GM19023 (cell line): Measurements from ENCODE around the gene HAUS7.
A peak's percentile ranks its signal among the peaks of the same experiment; 100 is the strongest.
"Not testable (repeated sequence)": the region's sequence is repeated elsewhere in the genome, so short reads cannot be mapped to it uniquely, and the experiment has no call there.

Experiments used
- ATAC-seq: cut with Tn5 transposase; IDR thresholded peaks from one replicate; pipeline ENCODE4 v1.9.1; 2021; ENCODE audit warnings: mild to moderate bottlenecking, moderate library complexity; ENCODE audit not compliant: unreplicated experiment

Gene HAUS7

GRCh38 chrX:153411255-153411987 is 59.0 kb downstream of the HAUS7 start, which contains the start of gene ZFP92:
ZFP92 (plus strand) TSS chrX:153411472; CDS start chrX:153418323, 6,851 bp downstream.
- peak; percentile 70 for ATAC-seq

- ATAC-seq, result no peak
Observed at GRCh38 chrX:153410888-153411254, 59.5 kb downstream of the HAUS7 start.

- ATAC-seq, result no peak
Observed at GRCh38 chrX:153410373-153410772, 60.0 kb downstream of the HAUS7 start.

- ATAC-seq, result no peak
Observed at GRCh38 chrX:153409414-153410101, 60.8 kb downstream of the HAUS7 start.

- no peak for ATAC-seq
Observed at GRCh38 chrX:153408871-153409351, 61.5 kb downstream of the HAUS7 start.

GRCh38 chrX:153408221-153408721 is 62.1 kb downstream of the HAUS7 start:
- ATAC-seq, result no peak

- no peak for ATAC-seq
Observed at GRCh38 chrX:153407736-153408135, 62.6 kb downstream of the HAUS7 start.

- no peak for ATAC-seq
Observed at GRCh38 chrX:153406903-153407302, 63.5 kb downstream of the HAUS7 start.

GRCh38 chrX:153406011-153406410 is 64.4 kb downstream of the HAUS7 start:
- ATAC-seq, result no peak

- no peak for ATAC-seq
Observed at GRCh38 chrX:153405426-153405825, 65.0 kb downstream of the HAUS7 start.

GRCh38 chrX:153404333-153404732 is 66.0 kb downstream of the HAUS7 start:
- ATAC-seq, result not testable (repeated sequence)

- no peak for ATAC-seq
Observed at GRCh38 chrX:153401133-153401764, 69.1 kb downstream of the HAUS7 start, which contains the start of gene PNMA6E. PNMA6E (minus strand) TSS chrX:153401350; CDS start chrX:153398849, 2,501 bp downstream.

- ATAC-seq, result no peak
Observed at GRCh38 chrX:153400146-153401132, 69.9 kb downstream of the HAUS7 start.

- ATAC-seq, result no peak
Observed at GRCh38 chrX:153398275-153398960, 72.0 kb downstream of the HAUS7 start.
